Liver (tissue), 9 donors: Measurements from ENCODE around the gene PHOX2A. TPM values are rescaled to one million over a fixed set of nuclear protein-coding genes. Genes with fewer than 3 reads are reported as not detected.

Experiments
- DNase-seq: peaks from one replicate; pipeline ENCODE4 v3.0.0-alpha.2; 2017; ENCODE audit warnings: low spot score
- H3K27ac ChIP-seq, 2 donors: one replicate each; pipeline ENCODE4 v1.7.0; 2013; ENCODE audit warnings: inconsistent platforms in 2 of 2, low read length in 2 of 2, control low read depth in 1 of 2, low read depth in 1 of 2, mild to moderate bottlenecking in 1 of 2
- H3K27me3 ChIP-seq, 4 donors: one replicate each; pipeline versions ENCODE4 v1.6.1 to v1.7.0; 2013; ENCODE audit warnings: low read length in 3 of 4, inconsistent platforms in 1 of 4, mild to moderate bottlenecking in 1 of 4, moderate library complexity in 1 of 4; ENCODE audit not compliant: control insufficient read depth in 4 of 4, insufficient read depth in 4 of 4
- H3K36me3 ChIP-seq, 4 donors: one replicate each; pipeline versions ENCODE4 v1.6.1 to v1.7.0; 2013; ENCODE audit warnings: low read length in 3 of 4, mild to moderate bottlenecking in 3 of 4, low read depth in 1 of 4, moderate library complexity in 1 of 4; ENCODE audit not compliant: control insufficient read depth in 4 of 4, insufficient read depth in 3 of 4
- H3K4me1 ChIP-seq, 4 donors: one replicate each; pipeline versions ENCODE4 v1.6.1 to v1.7.0; 2013; ENCODE audit warnings: low read length in 3 of 4, mild to moderate bottlenecking in 3 of 4, moderate library complexity in 1 of 4; ENCODE audit not compliant: control insufficient read depth in 4 of 4, insufficient read depth in 4 of 4
- H3K4me3 ChIP-seq, 3 donors: one replicate each; pipeline versions ENCODE4 v1.6.1 to v1.7.0; 2013; ENCODE audit warnings: low read length in 3 of 3, control low read depth in 1 of 3, low read depth in 1 of 3, mild to moderate bottlenecking in 1 of 3
- H3K9ac ChIP-seq, 2 donors: one replicate each; pipeline ENCODE4 v1.7.0; 2013; ENCODE audit warnings: low read length in 2 of 2, mild to moderate bottlenecking in 2 of 2, moderate library complexity in 2 of 2, control low read depth in 1 of 2, low read depth in 1 of 2
- H3K9me3 ChIP-seq, 4 donors: one replicate each; pipeline versions ENCODE4 v1.6.1 to v1.7.0; 2013; ENCODE audit warnings: low read length in 3 of 4; ENCODE audit not compliant: control insufficient read depth in 4 of 4
- ATF3 ChIP-seq: IDR thresholded peaks from 2 replicates; pipeline ENCODE4 v1.6.1; 2016; ENCODE audit warnings: antibody characterized with exemption
- EGR1 ChIP-seq, 2 donors: IDR thresholded peaks; 2 replicates each; pipeline ENCODE4 v1.6.1; 2016 to 2018; ENCODE audit warnings: antibody characterized with exemption in 2 of 2, low read depth in 2 of 2
- FOXA1 ChIP-seq: IDR thresholded peaks from 2 replicates; pipeline ENCODE4 v1.6.1; 2016; ENCODE audit warnings: antibody characterized with exemption
- FOXA2 ChIP-seq: IDR thresholded peaks from 2 replicates; pipeline ENCODE4 v1.6.1; 2016; ENCODE audit warnings: antibody characterized with exemption
- GABPA ChIP-seq, 2 donors: IDR thresholded peaks in 1 of 2; conservative IDR thresholded peaks in 1 of 2; 2 replicates each; pipeline ENCODE4 v1.6.1; 2016; ENCODE audit warnings: antibody characterized with exemption in 2 of 2, mild to moderate bottlenecking in 1 of 2, moderate library complexity in 1 of 2
- HNF4A ChIP-seq, 2 donors: conservative IDR thresholded peaks; 2 replicates each; pipeline ENCODE4 v1.6.1; 2016; ENCODE audit warnings: antibody characterized with exemption in 2 of 2, mild to moderate bottlenecking in 2 of 2
- HNF4G ChIP-seq: IDR thresholded peaks from 2 replicates; pipeline ENCODE4 v1.6.1; 2016; ENCODE audit warnings: antibody characterized with exemption
- JUND ChIP-seq, 2 donors: IDR thresholded peaks; 2 replicates each; pipeline ENCODE4 v1.6.1; 2016; ENCODE audit warnings: antibody characterized with exemption in 2 of 2
- MAX ChIP-seq: IDR thresholded peaks from 2 replicates; pipeline ENCODE4 v1.6.1; 2016; ENCODE audit warnings: antibody characterized with exemption
- NR2F2 ChIP-seq: IDR thresholded peaks from 2 replicates; pipeline ENCODE4 v1.6.1; 2016; ENCODE audit warnings: antibody characterized with exemption
- RAD21 ChIP-seq, 2 donors: IDR thresholded peaks; 2 replicates each; pipeline ENCODE4 v1.6.1; 2016; ENCODE audit warnings: antibody characterized with exemption in 2 of 2, mild to moderate bottlenecking in 2 of 2
- REST ChIP-seq: IDR thresholded peaks from 2 replicates; pipeline ENCODE4 v1.6.1; 2016; ENCODE audit warnings: antibody characterized with exemption, mild to moderate bottlenecking
- RXRA ChIP-seq, 2 donors: IDR thresholded peaks; 2 replicates each; pipeline ENCODE4 v1.6.1; 2017 to 2018; ENCODE audit warnings: antibody characterized with exemption in 2 of 2, mild to moderate bottlenecking in 1 of 2
- SP1 ChIP-seq: IDR thresholded peaks from 2 replicates; pipeline ENCODE4 v1.6.1; 2018; ENCODE audit warnings: antibody characterized with exemption, mild to moderate bottlenecking
- TAF1 ChIP-seq: conservative IDR thresholded peaks from 2 replicates; pipeline ENCODE4 v1.6.1; 2016; ENCODE audit warnings: antibody characterized with exemption, mild to moderate bottlenecking
- YY1 ChIP-seq: IDR thresholded peaks from 2 replicates; pipeline ENCODE4 v1.6.1; 2016; ENCODE audit warnings: antibody characterized with exemption, mild to moderate bottlenecking
- WGBS: extraction: QIAGEN DNeasy Blood & Tissue Kit; methylation state at CpG from one replicate; pipeline ENCODE4 v1.1.7; 2013; 5-methylcytosine and 5-hydroxymethylcytosine counted together
- polyA plus RNA-seq, 2 donors: library from polyadenylated mRNA; stranded (reverse) in 1 of 2; unstranded in 1 of 2; fragments of 200-250 nt in 1 of 2; fragments of >200 nt in 1 of 2; fragmentation: Nextera tagmentation in 1 of 2; extraction: Ambion mirVana in 1 of 2; gene quantifications; one replicate each; pipeline versions ENCODE4 v1.2.1 to v1.2.3, GENCODE V29; 2013 to 2015
- total RNA-seq, 2 donors: library from RNA; depleted of rRNA; stranded (reverse); fragments of >200 nt; gene quantifications; one replicate each; pipeline ENCODE4 v1.2.3, GENCODE V29; 2014
- TF ChIP-seq, protein P1 (sequence below): IDR thresholded peaks from 2 replicates; pipeline ENCODE4 v1.6.1; 2016; ENCODE audit warnings: antibody characterized with exemption
- TF ChIP-seq, protein P2 (sequence below): fragments of 150-350 bp; IDR thresholded peaks from 2 replicates; pipeline ENCODE4 v1.5.1; 2017; ENCODE audit warnings: improper control_type of control experiment, low read depth, low read length; ENCODE audit not compliant: missing input control
- donor health status: healthy.
- donor health status: healthy.
- donor health status: healthy.
- donor health status: healthy.
- donor health status: healthy.

PHOX2A gene
- total and polyA plus RNA-seq, 4 donors: not detected

- no peak for TF ChIP-seq NR2F2
- no peak for TF ChIP-seq HNF4G
- no peak for TF ChIP-seq SP1
- no peak for TF ChIP-seq TAF1
- no peak for TF ChIP-seq RXRA (IDR thresholded peaks at IDR 0.05)
- TF ChIP-seq GABPA (IDR thresholded peaks at IDR 0.05 in 1 of 2, conservative IDR thresholded peaks at IDR 0.05 in 1 of 2): no peak
- TF ChIP-seq MAX: no peak
- no peak for TF ChIP-seq FOXA1
- TF ChIP-seq FOXA2: no peak
- TF ChIP-seq YY1: no peak
- no peak for TF ChIP-seq ATF3
- TF ChIP-seq, protein P1, sequence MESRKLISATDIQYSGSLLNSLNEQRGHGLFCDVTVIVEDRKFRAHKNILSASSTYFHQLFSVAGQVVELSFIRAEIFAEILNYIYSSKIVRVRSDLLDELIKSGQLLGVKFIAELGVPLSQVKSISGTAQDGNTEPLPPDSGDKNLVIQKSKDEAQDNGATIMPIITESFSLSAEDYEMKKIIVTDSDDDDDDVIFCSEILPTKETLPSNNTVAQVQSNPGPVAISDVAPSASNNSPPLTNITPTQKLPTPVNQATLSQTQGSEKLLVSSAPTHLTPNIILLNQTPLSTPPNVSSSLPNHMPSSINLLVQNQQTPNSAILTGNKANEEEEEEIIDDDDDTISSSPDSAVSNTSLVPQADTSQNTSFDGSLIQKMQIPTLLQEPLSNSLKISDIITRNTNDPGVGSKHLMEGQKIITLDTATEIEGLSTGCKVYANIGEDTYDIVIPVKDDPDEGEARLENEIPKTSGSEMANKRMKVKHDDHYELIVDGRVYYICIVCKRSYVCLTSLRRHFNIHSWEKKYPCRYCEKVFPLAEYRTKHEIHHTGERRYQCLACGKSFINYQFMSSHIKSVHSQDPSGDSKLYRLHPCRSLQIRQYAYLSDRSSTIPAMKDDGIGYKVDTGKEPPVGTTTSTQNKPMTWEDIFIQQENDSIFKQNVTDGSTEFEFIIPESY: no peak
- no peak for TF ChIP-seq EGR1 (IDR thresholded peaks at IDR 0.05; ENCODE audit: low read depth in 2 of 2)
- no peak for TF ChIP-seq JUND (IDR thresholded peaks at IDR 0.05)
- TF ChIP-seq, protein P2, sequence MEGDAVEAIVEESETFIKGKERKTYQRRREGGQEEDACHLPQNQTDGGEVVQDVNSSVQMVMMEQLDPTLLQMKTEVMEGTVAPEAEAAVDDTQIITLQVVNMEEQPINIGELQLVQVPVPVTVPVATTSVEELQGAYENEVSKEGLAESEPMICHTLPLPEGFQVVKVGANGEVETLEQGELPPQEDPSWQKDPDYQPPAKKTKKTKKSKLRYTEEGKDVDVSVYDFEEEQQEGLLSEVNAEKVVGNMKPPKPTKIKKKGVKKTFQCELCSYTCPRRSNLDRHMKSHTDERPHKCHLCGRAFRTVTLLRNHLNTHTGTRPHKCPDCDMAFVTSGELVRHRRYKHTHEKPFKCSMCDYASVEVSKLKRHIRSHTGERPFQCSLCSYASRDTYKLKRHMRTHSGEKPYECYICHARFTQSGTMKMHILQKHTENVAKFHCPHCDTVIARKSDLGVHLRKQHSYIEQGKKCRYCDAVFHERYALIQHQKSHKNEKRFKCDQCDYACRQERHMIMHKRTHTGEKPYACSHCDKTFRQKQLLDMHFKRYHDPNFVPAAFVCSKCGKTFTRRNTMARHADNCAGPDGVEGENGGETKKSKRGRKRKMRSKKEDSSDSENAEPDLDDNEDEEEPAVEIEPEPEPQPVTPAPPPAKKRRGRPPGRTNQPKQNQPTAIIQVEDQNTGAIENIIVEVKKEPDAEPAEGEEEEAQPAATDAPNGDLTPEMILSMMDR: no peak
- no peak for TF ChIP-seq RAD21 (IDR thresholded peaks at IDR 0.05)
- TF ChIP-seq REST: no peak
- no peak for TF ChIP-seq HNF4A (conservative IDR thresholded peaks at IDR 0.05)
- no peak for DNase-seq
- Histone ChIP-seq H3K4me3 (peak overlapping the region in 1 of 3 donors; percentile 3), H3K36me3 (no peaks in the 10 kb centered on the region), H3K9ac (no peak overlapping the region), H3K27me3 (peaks cover 0 to 22% (median 11%) of the 10 kb centered on the region in 4 donors), H3K9me3 (no peaks in the 10 kb centered on the region), H3K4me1 (peaks cover 6 to 11% (median 9%) of the 10 kb centered on the region in 4 donors), H3K27ac (no peak overlapping the region)
- 8% methylated on average over 46 of the region's 46 CpGs for WGBS
Measured at GRCh38 chr11:72244361-72245262, 636 bp upstream of the PHOX2A start.
